Fibroblast of skin of abdomen (primary cell): Measurements from ENCODE around the gene HTRA3.

Experiments
- DNase-seq: peaks from one replicate; pipeline ENCODE4 v3.0.0-alpha.2; 2013

The HTRA3 gene

DNA sequence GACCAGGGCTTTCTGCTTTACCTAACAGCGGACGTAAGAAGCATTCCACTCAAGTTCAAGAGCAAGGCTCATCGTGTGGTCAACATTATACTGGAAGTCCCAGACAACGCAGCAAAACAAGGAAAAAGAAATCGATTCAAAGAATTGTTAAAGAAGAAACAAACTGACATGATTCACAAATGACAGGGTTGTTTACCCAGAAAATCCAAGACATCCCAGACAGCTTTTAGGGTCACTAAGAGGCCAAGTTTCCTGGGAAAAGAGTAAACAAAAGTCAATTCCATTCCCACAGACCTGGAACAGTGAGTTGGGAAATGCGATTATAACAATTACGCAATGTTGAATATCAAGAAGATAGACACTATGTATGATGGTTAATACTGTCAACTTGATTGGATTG lies 21.5 kb upstream of the HTRA3 start:
- no peak for DNase-seq

DNA sequence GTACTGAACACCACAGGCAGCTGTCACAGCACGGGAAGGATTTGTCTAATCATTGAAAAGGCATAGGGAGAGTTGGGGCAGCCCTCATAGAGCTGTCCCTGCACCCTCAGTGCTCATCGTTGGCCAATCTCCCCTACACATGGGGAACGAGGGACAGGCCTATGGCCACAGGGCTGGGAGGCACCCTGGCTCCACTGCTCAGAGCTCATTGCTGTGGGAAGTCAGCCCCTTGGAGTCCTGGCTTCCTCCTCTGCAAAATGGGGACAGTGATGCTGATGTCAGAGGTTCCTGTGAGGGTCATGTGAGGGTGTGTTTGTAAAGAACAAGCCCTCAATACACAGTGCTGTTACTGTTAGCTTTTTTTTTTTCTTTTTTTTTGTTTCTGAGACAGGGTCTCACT lies 19.3 kb upstream of the HTRA3 start:
- no peak for DNase-seq

- DNase-seq = no peak
Measured at GRCh38 chr4:8250637-8251036, 18.9 kb upstream of the HTRA3 start.

DNA sequence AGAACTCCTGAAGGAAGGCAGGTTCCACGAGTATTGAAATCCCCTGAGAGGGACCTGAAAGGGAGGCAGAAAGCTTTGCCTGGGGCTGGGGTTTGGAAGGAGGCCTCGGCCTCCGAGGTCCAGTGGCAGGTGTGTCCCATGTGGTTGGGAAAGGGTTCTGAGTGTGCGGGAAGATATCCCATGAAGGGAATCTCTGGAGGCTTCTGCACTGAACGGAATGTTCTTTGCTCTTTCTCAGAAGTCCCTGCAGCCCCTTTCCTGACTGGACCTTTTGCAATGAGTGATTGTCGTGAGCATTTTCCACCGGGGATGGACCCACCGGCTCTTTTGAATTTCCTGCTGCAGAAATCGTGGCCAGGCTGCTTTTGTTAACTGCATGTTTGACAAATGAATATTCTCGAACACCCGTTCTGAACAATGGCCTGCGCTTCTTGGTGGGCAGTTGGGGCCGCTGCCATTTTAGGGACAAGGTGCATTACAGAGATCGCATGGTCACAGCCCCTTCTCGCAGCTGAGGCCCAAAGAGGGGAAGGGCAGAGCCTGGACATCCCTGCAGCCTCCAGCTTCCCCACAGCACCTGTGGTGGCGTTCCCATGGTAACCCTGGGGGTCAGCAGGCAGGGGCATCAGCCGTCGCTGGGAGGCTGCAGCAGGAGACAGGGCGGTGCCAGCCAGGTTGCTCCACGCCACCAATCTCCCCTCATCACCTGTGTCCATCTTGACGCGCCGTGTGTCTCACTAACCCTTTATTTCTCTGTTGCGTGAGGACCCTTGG lies 18.3 kb upstream of the HTRA3 start:
- DNase-seq = no peak

DNA sequence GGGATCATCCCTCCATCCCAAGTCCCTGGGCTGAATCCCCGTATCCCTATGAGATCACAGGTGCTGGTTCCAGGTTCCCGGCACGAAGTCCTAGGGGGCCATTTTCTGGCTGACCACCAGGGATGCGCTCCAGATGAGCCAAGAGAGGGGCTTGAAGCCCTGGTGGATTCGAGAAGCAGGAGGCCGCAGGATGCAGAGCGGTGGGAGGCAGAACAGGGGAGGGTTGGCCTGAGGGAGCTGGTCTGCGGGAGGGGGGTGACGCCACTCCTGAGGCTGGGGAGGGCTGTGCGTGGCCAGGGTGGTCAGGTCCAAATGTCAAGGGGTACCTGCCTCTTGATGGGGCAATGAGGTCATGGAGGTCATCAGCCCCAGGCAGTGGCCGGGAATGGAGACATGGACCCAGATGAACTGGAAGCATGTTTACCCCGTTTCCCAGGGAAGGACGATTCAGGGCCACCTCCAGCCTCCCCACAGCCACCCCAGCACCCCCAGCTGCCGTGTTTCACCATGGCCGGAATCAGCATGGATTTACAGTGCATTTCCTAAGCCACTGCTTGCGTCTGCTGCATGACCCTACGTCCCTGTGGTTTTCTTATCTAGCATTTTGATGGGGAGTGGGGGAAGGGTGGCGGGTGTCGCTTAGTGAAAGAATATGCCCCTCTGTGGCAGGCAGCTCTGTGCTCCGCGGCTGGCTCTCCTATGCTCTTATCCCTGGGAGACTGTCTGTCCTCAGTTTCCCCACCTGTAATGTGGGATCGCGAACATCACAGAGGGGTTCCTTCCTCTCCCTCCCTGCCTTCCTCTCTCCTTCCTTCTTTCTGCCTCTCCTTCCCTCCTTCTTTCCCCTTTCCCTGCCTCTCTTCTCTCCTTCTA lies 17.0 kb upstream of the HTRA3 start:
- no peak for DNase-seq

- DNase-seq = no peak
Measured at GRCh38 chr4:8254076-8254475, 15.5 kb upstream of the HTRA3 start.

DNA sequence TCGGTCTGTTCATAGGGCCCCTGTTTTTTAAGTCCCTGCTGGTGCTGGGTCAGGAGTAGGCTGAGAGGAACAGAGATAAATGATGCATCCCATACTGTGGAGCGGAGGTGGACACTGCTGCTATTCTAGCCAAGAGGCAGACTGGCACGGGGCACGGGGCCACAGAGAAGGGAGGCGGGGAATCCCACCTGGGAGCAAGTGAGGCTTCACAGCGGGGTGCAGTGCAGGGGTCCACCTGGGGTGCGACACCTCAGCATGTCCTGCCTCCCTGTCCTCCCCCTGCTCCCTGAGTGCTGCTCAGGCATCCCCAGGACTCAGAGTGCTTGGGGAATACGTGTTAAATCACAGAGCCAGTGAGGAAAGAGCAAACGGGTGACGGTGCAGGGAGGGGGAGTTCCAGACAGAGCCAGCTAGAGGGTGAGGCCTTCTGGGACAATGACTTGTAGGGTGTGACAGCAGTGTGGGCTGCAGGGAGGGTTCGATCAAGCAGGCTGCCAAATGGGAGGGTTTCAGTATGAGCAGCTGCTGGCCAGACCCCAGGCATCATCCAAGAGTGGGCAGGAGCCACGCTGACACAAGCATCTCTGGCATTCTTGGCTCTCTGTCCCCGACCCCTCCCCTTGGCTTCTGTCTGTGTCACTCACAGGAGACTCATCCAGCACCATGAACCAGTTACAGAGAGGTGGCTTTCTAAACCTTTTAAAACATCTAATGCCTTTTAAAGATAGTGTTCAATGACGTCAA lies 13.7 kb upstream of the HTRA3 start:
- DNase-seq = peak; percentile 33

DNA sequence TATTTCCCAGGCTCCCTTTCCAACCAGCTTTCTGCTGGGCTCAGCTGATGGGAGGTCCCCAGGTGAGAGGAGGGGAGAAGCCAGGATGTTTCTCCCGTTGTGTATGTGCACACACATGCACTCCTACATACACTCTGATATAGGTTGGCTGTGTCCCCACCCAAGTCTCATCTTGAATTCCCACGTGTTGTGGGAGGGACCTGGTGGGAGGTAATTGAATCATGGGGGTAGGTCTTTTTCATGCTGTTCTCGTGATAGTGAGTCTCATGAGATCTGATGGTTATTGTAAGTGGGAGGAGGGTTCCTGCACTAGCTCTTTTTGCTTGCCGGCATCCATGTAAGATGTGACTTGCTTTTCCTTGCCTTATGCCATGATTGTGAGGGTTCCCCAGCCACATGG lies 11.7 kb upstream of the HTRA3 start:
- no peak for DNase-seq

DNA sequence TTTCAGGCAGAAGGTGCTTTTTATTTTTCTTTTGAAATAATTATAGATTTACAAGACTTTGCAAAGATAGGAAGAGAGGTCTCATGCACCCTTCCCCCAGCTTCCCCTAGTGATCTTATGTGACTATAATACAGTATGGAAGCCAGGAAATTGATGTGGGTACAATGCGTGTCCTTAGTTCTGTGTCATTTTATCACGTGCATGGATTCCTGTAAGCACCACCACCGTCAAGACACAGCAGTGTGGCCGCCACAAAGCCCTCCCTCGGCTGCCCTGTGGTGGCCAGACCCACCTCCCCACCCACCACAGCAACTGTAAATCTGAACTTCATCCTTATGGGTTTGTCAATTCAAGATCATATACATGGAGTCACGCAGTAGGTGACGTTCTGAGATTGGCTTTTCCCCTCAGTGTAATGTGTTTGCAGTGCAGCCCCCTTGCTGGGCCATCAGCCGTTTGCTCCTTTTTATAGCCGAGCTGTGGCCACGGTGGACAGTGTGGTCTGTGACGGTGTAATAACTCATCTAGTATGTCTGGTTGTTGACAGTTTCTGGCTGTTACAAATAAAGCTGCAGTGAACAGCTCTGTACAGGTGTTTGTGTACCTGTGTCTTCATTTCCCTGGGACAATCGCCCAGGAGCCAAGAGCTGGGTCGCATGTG lies 10.9 kb upstream of the HTRA3 start:
- no peak for DNase-seq

GRCh38 chr4:8259743-8260430 lies 9.7 kb upstream of the HTRA3 start:
- DNase-seq = no peak

DNA sequence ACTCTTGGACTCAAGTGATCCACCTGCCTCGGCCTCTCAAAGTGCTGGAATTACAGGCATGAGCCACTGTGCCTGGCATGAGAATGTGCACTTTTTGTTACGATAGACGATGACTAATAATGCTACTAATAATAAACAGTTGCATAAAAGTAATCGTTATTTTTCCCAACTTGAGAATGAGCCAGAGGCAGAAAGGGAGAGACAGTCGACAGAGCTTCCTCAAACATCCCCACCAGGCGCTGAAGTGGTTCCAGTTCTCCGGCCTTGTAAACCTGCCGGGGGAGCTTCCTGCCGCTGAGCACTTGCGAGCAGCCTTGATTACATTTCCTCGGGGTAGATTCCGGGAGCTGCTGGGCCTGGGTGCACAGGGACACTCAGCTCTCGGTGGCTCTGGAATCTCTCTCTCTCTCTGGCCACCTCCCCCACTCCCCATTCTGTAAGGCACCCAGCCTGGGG lies 8.9 kb upstream of the HTRA3 start:
- DNase-seq = peak; percentile 74

- DNase-seq = peak; percentile 73
Measured at GRCh38 chr4:8261851-8262535, 7.6 kb upstream of the HTRA3 start.

DNA sequence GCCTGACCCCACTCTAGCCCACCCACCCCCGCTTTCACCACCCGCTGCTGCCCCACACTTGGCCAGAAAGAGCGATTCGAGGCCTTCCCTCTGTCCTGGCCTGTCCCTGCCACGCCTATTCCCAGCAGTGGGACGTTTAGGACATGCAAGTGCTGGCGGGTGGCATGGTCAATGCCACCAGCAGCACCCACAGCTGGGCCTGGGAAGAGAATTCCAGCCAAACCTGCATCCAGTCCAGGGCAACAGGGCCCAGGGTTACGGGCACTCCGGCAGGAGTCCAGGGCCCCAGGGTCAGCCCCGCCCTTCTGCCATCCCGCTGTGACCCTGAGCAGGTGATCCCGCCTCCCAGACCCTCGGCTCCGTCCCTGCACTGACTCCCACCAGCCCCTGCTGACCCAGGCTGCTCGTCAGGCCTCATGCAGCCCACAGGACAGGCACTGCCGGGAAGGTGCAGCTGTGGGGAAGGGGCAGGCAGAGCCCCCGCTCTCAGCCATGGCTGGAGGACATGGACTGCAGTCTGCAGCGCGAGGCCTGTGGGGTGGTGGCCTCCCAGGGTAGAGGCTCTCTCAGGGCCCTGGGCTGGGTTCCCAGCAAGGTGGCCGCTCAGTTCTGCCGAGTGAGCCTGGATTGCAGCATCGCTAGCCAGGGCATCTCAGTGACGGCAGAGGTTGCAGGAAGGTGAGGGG lies 6.8 kb upstream of the HTRA3 start:
- no peak for DNase-seq

- DNase-seq = no peak
Measured at GRCh38 chr4:8263397-8263796, 6.2 kb upstream of the HTRA3 start.

GRCh38 chr4:8264106-8264505 lies 5.4 kb upstream of the HTRA3 start:
- no peak for DNase-seq

GRCh38 chr4:8265171-8265929 lies 4.2 kb upstream of the HTRA3 start:
- DNase-seq = no peak

GRCh38 chr4:8266088-8266487 lies 3.5 kb upstream of the HTRA3 start:
- no peak for DNase-seq

DNA sequence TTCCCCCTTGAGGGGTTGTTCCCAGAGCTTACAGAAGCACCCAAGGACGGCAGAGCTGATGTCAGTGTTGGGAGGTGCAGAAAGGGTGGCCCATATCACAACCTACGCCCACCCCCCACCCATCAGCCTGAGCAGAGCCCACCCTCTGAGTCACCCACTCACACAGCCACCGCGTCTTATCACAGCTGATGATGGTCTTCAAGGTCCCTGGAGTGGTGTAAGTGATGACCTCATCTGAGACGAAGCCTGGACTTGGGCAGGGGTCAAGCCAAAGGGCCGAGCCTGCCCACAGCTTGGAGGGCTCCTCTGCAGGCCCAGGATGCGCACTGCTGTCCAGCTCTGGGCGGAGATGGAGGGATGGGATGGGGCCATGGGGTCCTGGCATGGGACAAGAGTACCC lies 3.0 kb upstream of the HTRA3 start:
- no peak for DNase-seq

DNA sequence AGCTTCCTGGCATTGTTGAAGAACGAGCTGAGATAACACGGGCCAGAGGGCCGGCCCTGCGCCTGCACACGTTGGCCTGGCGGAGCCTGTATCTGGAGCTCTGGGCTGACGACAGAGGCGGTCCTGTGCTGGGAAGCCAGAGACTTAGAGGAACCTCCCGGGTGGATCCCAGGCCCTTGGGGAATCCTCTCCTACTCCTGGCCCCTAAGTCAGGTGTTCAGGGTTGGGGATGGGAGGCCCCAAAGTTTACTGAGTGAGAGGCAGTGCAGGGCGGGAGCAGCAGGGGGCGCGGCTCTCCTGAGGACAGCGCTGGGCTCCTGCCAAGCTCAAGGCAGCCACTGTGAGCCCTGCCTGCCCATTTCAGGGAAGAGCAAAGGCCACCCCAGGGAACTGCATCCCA lies 2.5 kb upstream of the HTRA3 start:
- peak; percentile 54 for DNase-seq

GRCh38 chr4:8268211-8268610 lies 1.3 kb upstream of the HTRA3 start:
- no peak for DNase-seq
